ENCODE data around the gene MMP14.

The MMP14 gene

DNA sequence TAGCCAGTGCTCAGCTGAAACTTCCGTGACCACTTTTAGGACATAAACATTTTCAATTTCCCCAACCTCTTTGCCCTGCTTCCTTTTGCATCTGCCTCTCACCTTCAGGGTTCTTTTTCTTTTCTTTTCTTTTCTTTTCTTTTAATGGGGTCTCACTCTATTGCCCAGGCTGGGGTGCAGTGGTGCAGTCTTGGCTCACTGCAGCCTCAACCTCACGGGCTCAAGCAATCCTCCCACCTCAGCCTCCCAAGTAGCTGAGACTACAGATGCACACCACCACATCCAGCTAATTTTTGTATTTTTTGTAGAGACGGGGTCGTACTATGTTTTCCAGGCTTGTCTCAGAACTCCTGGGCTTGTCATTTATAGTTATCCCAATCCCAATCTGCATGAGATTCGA is 30.5 kb downstream of the MMP14 start:
- DNase-seq (ENCODE audit: low read depth): no peak
- H3K4me3 ChIP-seq (ENCODE audit: low read depth, low read length): no peak overlapping the region
- no peak for TF ChIP-seq POLR2A (IDR thresholded peaks at IDR 0.05; ENCODE audit: extremely low read depth, insufficient read length)
- TF ChIP-seq, protein P1, sequence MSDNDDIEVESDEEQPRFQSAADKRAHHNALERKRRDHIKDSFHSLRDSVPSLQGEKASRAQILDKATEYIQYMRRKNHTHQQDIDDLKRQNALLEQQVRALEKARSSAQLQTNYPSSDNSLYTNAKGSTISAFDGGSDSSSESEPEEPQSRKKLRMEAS (IDR thresholded peaks at IDR 0.05; ENCODE audit: low read depth, low read length): no peak
- no peak for TF ChIP-seq MYC (IDR thresholded peaks at IDR 0.05; ENCODE audit: low read depth, low read length)
- no peak for TF ChIP-seq CTCF (IDR thresholded peaks at IDR 0.05; ENCODE audit: low read depth, low read length)

DNA sequence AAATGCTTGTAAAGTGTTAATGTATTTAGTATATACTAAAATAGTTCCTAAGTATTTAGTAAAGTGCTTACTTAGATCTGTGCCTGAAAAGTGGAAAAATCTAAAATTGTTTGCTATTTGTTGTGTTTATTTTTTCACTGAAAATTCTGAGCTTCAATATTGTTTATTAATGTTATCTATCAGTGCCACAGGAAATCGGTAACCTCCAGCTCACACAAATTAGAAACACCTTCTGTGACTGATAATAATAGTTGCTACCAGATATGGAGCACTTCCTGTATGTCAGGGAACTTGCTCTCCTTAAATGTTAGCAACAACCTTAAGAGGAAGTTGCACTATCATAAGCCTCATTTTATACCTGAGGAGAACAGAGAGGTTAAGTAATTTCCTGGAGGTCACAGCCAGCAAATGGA is 34.4 kb downstream of the MMP14 start:
- TF ChIP-seq POLR2A (IDR thresholded peaks at IDR 0.05; ENCODE audit: extremely low read depth, insufficient read length) (no peak), CTCF (IDR thresholded peaks at IDR 0.05; ENCODE audit: low read depth, low read length) (no peak)
- TF ChIP-seq, protein P1 (IDR thresholded peaks at IDR 0.05; ENCODE audit: low read depth, low read length): 0 out of 2 replicates have a peak, but pooled peaks have one; percentile 13
- no peak for DNase-seq (ENCODE audit: low read depth)
- H3K4me3 ChIP-seq (ENCODE audit: low read depth, low read length): peak overlapping the region; percentile 69

DNA sequence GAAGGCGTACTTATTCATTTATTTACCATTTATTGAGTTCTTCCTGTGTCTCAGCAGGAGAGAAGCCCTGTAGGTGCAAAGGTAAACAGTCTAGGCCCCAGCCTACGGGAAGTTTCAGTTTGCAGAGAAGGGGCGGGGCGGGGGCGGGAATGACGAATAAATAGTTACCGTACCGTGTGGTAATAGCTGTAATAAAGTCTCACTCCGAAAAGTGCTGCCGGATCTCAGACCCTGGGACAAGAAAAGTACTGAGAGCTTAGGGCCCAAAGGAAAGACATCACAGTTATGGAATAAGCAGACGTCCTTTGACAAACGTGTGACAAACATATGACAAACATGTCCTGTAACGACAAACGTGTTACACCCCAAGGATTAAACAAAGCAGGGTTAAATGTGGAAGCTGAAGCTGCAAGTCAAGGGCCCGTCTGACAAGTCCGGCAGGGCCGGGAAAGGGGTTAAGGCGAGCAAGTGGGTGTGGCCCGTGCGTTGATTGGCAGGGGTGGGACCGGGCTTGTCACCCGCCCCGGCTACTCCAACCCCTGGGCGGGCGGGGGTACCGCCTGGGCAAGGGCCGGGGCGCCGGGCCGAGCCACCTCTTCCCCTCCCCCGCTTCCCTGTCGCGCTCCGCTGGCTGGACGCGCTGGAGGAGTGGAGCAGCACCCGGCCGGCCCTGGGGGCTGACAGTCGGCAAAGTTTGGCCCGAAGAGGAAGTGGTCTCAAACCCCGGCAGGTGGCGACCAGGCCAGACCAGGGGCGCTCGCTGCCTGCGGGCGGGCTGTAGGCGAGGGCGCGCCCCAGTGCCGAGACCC is 35.0 kb downstream of the MMP14 start, which contains the start of gene LRP10:
Gene LRP10 (plus strand): TSS at position 517 of the 809 bp plus-strand sequence. CDS start 564 bp downstream, outside the sequence.
- DNase-seq (ENCODE audit: low read depth): peak; percentile 95
- TF ChIP-seq POLR2A (IDR thresholded peaks at IDR 0.05; ENCODE audit: extremely low read depth, insufficient read length): peak; percentile 39
- no peak for TF ChIP-seq CTCF (IDR thresholded peaks at IDR 0.05; ENCODE audit: low read depth, low read length)
- TF ChIP-seq MYC (IDR thresholded peaks at IDR 0.05; ENCODE audit: low read depth, low read length): no peak
- TF ChIP-seq, protein P1 (IDR thresholded peaks at IDR 0.05; ENCODE audit: low read depth, low read length): peak; percentile 47
- H3K4me3 ChIP-seq (ENCODE audit: low read depth, low read length): peak within 1 kb of the TSS; percentile 69

- TF ChIP-seq, protein P1 (IDR thresholded peaks at IDR 0.05; ENCODE audit: low read depth, low read length): 0 out of 2 replicates have a peak, but pooled peaks have one; percentile 17
- peak; percentile 93 for TF ChIP-seq CTCF (IDR thresholded peaks at IDR 0.05; ENCODE audit: low read depth, low read length)
- peak; percentile 12 for TF ChIP-seq POLR2A (IDR thresholded peaks at IDR 0.05; ENCODE audit: extremely low read depth, insufficient read length)
- peak; percentile 24; the same call in 1 of the 2 replicates for TF ChIP-seq MYC (IDR thresholded peaks at IDR 0.05; ENCODE audit: low read depth, low read length)
- peak overlapping the region; percentile 69 for H3K4me3 ChIP-seq (ENCODE audit: low read depth, low read length)
- peak; percentile 75 for DNase-seq (ENCODE audit: low read depth)
Measured at GRCh38 chr14:22872033-22872832, 35.8 kb downstream of the MMP14 start.

DNA sequence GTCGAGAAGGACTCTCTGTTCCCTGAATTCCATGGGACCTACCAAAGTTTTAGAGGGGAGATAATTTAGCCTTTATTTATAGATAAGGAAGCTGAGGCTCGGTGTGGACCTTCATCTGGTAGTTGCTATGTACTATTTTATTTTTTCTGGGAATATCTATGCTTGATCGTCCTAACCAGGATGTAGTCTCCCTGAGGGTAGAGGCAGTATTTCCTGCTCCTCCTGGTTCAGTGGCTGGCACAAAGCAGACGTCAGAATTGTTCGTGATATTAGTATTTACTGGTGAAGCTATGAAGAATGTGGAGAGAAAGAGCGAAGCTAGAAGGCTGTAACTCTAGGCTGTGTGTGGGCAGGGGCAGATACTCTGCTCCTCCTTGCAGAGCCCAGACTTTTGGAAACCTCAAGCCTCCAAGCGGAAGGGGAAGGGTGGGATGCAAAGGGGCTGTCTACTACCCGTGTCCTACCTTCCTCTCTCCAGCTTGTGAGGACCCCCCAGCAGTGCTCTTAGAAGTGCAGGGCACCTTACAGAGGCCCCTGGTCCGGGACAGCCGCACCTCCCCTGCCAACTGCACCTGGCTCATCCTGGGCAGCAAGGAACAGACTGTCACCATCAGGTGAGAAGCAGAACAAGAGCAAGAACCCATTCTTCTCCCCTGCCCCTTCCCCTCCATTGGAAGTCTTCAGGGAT is 36.6 kb downstream of the MMP14 start:
- no peak for DNase-seq (ENCODE audit: low read depth)
- H3K4me3 ChIP-seq (ENCODE audit: low read depth, low read length): peak overlapping the region; percentile 69
- TF ChIP-seq CTCF (IDR thresholded peaks at IDR 0.05; ENCODE audit: low read depth, low read length) (no peak), POLR2A (IDR thresholded peaks at IDR 0.05; ENCODE audit: extremely low read depth, insufficient read length) (no peak), MYC (IDR thresholded peaks at IDR 0.05; ENCODE audit: low read depth, low read length) (no peak)
- TF ChIP-seq, protein P1 (IDR thresholded peaks at IDR 0.05; ENCODE audit: low read depth, low read length): no peak

Data from NB4 (cell line).